ENCODE data around the gene TLE2.

DNA sequence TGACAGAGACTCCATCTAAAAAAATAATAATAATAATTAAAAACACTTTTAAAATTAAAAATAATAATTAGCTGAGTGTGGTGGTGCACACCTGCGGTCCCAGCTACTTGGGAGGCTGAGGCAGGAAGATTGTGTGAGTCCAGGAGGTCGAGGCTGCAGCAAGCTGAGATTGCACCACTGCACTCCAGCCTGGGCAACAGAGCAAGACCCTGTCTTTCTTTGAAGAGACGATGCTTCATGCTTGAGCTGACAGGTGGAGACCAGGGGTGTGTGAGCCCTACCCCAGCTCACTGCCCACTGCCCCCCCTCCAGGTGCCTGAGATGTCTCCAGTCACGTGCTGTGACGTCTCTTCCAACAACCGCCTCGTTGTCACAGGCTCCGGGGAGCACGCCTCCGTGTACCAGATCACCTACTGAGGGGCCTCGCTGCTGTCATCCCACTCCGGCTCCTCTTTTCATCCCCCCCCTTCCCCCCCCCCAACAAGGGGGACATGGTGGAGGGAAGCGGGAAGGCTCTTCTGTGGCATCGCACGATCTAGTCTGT is 34.4 kb downstream of the TLE2 start:
- TF ChIP-seq, protein P1, sequence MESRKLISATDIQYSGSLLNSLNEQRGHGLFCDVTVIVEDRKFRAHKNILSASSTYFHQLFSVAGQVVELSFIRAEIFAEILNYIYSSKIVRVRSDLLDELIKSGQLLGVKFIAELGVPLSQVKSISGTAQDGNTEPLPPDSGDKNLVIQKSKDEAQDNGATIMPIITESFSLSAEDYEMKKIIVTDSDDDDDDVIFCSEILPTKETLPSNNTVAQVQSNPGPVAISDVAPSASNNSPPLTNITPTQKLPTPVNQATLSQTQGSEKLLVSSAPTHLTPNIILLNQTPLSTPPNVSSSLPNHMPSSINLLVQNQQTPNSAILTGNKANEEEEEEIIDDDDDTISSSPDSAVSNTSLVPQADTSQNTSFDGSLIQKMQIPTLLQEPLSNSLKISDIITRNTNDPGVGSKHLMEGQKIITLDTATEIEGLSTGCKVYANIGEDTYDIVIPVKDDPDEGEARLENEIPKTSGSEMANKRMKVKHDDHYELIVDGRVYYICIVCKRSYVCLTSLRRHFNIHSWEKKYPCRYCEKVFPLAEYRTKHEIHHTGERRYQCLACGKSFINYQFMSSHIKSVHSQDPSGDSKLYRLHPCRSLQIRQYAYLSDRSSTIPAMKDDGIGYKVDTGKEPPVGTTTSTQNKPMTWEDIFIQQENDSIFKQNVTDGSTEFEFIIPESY (IDR thresholded peaks at IDR 0.05; ENCODE audit: extremely low read depth, insufficient replicate concordance, low read length) = no peak
- TF ChIP-seq, protein P2, sequence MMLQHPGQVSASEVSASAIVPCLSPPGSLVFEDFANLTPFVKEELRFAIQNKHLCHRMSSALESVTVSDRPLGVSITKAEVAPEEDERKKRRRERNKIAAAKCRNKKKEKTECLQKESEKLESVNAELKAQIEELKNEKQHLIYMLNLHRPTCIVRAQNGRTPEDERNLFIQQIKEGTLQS (IDR thresholded peaks at IDR 0.05) = no peak

Data from HCT116 (cell line).